SK-N-SH (cell line): ENCODE results near the gene SDK1. TPM values are rescaled to one million over a fixed set of nuclear protein-coding genes. Genes with fewer than 3 reads are reported as not detected.

Experiments
- CTCF ChIA-PET: fragments of 300-600, 350-600 bp; formaldehyde crosslinking; extraction: SDS; loops from one replicate; lab custom pipeline; 2021; lab: Yijun Ruan, JAX
- POLR2A ChIA-PET: fragments of 350-600 bp; sonication (Branson Sonifier 250); formaldehyde crosslinking; extraction: SDS; loops from one replicate; lab custom pipeline; 2020; ENCODE audit warnings: antibody characterized with exemption, inconsistent platforms; lab: Yijun Ruan, JAX
- DNase-seq: peaks from one replicate; pipeline ENCODE4 v3.0.0; 2012
- H2AFZ ChIP-seq: fragments of 200-600 bp; sonication (generic); 2 replicates; pipeline ENCODE4 v1.8.1; 2016; ENCODE audit warnings: antibody characterized with exemption, mild to moderate bottlenecking, low read depth
- H3F3A ChIP-seq: fragments of 200-600 bp; sonication (generic); replicated peaks from 2 replicates; pipeline ENCODE3; 2016; ENCODE audit warnings: antibody characterized with exemption, mild to moderate bottlenecking; ENCODE audit not compliant: insufficient read depth
- H3K27ac ChIP-seq, 2 experiments: fragments of 200-500 bp in 1 of 2; fragments of 200-600 bp in 1 of 2; sonication (Bioruptor generic) in 1 of 2; sonication (generic), shearing (Covaris generic) in 1 of 2; 2 replicates each; pipeline versions ENCODE4 v1.5.1 to v1.6.1; 2014 to 2016; ENCODE audit warnings: low read depth in 2 of 2, inconsistent platforms in 1 of 2, low read length in 1 of 2, mild to moderate bottlenecking in 1 of 2, mixed read lengths in 1 of 2
- H3K27me3 ChIP-seq: fragments of 200-600 bp; sonication (generic), shearing (Covaris generic); 2 replicates; pipeline ENCODE4 v1.6.1; 2016; ENCODE audit warnings: mixed run types; ENCODE audit not compliant: insufficient read depth
- H3K36me3 ChIP-seq, 2 experiments: fragments of 200-500 bp in 1 of 2; fragments of 200-600 bp in 1 of 2; sonication (Bioruptor generic) in 1 of 2; sonication (generic) in 1 of 2; replicated peaks in 1 of 2; 2 replicates each; pipeline versions ENCODE3 to v1.5.1; 2014 to 2016; ENCODE audit warnings: low read length in 1 of 2, mild to moderate bottlenecking in 1 of 2; ENCODE audit not compliant: insufficient read depth in 2 of 2, control insufficient read depth in 1 of 2
- H3K4me1 ChIP-seq, 2 experiments: fragments of 200-500 bp in 1 of 2; fragments of 200-600 bp in 1 of 2; sonication (Bioruptor generic) in 1 of 2; sonication (generic), shearing (Covaris generic) in 1 of 2; 2 replicates each; pipeline versions ENCODE4 v1.5.1 to v1.6.1; 2014 to 2016; ENCODE audit warnings: low read depth in 1 of 2, low read length in 1 of 2, mixed run types in 1 of 2; ENCODE audit not compliant: insufficient read depth in 2 of 2, control insufficient read depth in 1 of 2
- H3K4me2 ChIP-seq: fragments of 200-600 bp; sonication (generic), shearing (Covaris generic); 2 replicates; pipeline ENCODE4 v1.6.1; 2017; ENCODE audit warnings: mixed run types
- H3K4me3 ChIP-seq, 2 experiments: fragments of 200-500 bp in 1 of 2; fragments of 200-600 bp in 1 of 2; sonication (Bioruptor generic) in 1 of 2; sonication (generic), shearing (Covaris generic) in 1 of 2; 2 replicates each; pipeline versions ENCODE4 v1.5.1 to v1.8.1; 2014 to 2016; ENCODE audit warnings: low read depth in 2 of 2, inconsistent platforms in 1 of 2, low read length in 1 of 2, mild to moderate bottlenecking in 1 of 2, mixed read lengths in 1 of 2, moderate library complexity in 1 of 2
- H3K79me2 ChIP-seq: fragments of 200-600 bp; sonication (generic); 2 replicates; pipeline ENCODE4 v1.8.1; 2017; ENCODE audit warnings: mild to moderate bottlenecking; ENCODE audit not compliant: insufficient read depth
- H3K9ac ChIP-seq: fragments of 200-600 bp; sonication (generic); 2 replicates; pipeline ENCODE4 v1.6.1; 2017; ENCODE audit warnings: mixed run types
- H3K9me2 ChIP-seq: fragments of 200-600 bp; sonication (generic); 2 replicates; pipeline ENCODE4 v1.6.1; 2017; ENCODE audit warnings: mixed run types
- H3K9me3 ChIP-seq: fragments of 200-600 bp; sonication (generic); 2 replicates; pipeline ENCODE4 v1.6.1; 2017; ENCODE audit warnings: mixed run types, mild to moderate bottlenecking, moderate library complexity
- H4K20me1 ChIP-seq: fragments of 200-600 bp; sonication (generic); 2 replicates; pipeline ENCODE4 v1.6.1; 2017; ENCODE audit warnings: mild to moderate bottlenecking, mixed run types; ENCODE audit not compliant: insufficient read depth
- CHD2 ChIP-seq: fragments of 150-350 bp; IDR thresholded peaks from 2 replicates; pipeline ENCODE4 v1.6.1; 2018; ENCODE audit warnings: low read length; ENCODE audit not compliant: partially characterized antibody
- ELF1 ChIP-seq: IDR thresholded peaks from 2 replicates; pipeline ENCODE4 v1.4.0; 2012
- GABPA ChIP-seq: IDR thresholded peaks from 2 replicates; pipeline ENCODE4 v1.4.0; 2012; ENCODE audit warnings: low read depth, mild to moderate bottlenecking
- MXI1 ChIP-seq: IDR thresholded peaks from 2 replicates; pipeline ENCODE4 v1.6.1; 2012; ENCODE audit warnings: mild to moderate bottlenecking, low read depth, low read length, improper control_type of control experiment
- PBX3 ChIP-seq: IDR thresholded peaks from 2 replicates; pipeline ENCODE4; 2012
- POLR2AphosphoS5 ChIP-seq: IDR thresholded peaks from 2 replicates; pipeline ENCODE4 v1.6.1; 2012; ENCODE audit warnings: low read depth, low read length
- RAD21 ChIP-seq: IDR thresholded peaks from 2 replicates; pipeline ENCODE4 v1.6.1; 2012; ENCODE audit warnings: mild to moderate bottlenecking, low read length
- REST ChIP-seq: IDR thresholded peaks from 2 replicates; pipeline ENCODE4 v1.6.1; 2012; ENCODE audit warnings: mild to moderate bottlenecking, low read depth, low read length, moderate library complexity
- TAF1 ChIP-seq: IDR thresholded peaks from 2 replicates; pipeline ENCODE4 v1.6.1; 2012; ENCODE audit warnings: low read depth, mild to moderate bottlenecking, low read length, moderate library complexity, borderline replicate concordance
- TEAD4 ChIP-seq: IDR thresholded peaks from 2 replicates; pipeline ENCODE4 v1.4.0; 2012; ENCODE audit warnings: mild to moderate bottlenecking, borderline replicate concordance; ENCODE audit not compliant: insufficient read depth
- WGBS: methylation state at CpG from one replicate; pipeline ENCODE4 v1.1.6; 2017; ENCODE audit warnings: low lambda C conversion rate; 5-methylcytosine and 5-hydroxymethylcytosine counted together
- polyA plus RNA-seq, 3 experiments: library from polyadenylated mRNA; depleted of rRNA; stranded (reverse); fragments of >200 nt; gene quantifications; 2 replicates each; pipeline ENCODE4 v1.2.3, GENCODE V29; 2012

Gene SDK1
- polyA plus RNA-seq, 1 of the 3 experiments (the other 2 are of a cell fraction) = 1.2 TPM

GRCh38 chr7:4269746-4270145, 968.7 kb downstream of the SDK1 start:
- Histone ChIP-seq H3F3A (no peaks in the 10 kb centered on the region), H3K9me3 (no peaks in the 10 kb centered on the region), H3K9ac (no peak overlapping the region), H3K4me2 (no peak overlapping the region), H3K4me1 (no peaks in the 10 kb centered on the region), H2AFZ (no peak overlapping the region), H3K4me3 (no peak overlapping the region), H3K79me2 (no peaks in the 10 kb centered on the region), H3K27ac (no peak overlapping the region), H3K36me3 (no peaks in the 10 kb centered on the region), H3K9me2 (no peaks in the 10 kb centered on the region), H4K20me1 (no peaks in the 10 kb centered on the region), H3K27me3 (no peaks in the 10 kb centered on the region)
- CTCF ChIA-PET = no interaction called here
- DNase-seq = no peak
- WGBS = 54% methylated on average over 8 of the region's 11 CpGs
- TF ChIP-seq RAD21 (no peak), GABPA (no peak)
- TF ChIP-seq, all 33 proteins: peak for 0
- POLR2A ChIA-PET = no interaction called here

GRCh38 chr7:4270268-4270667, 969.2 kb downstream of the SDK1 start:
- TF ChIP-seq REST (no peak), MXI1 (no peak), CHD2 (no peak), TAF1 (no peak), TEAD4 (no peak), POLR2AphosphoS5 (no peak), PBX3 (no peak), ELF1 (no peak)
- no peak overlapping the region for H3K9ac ChIP-seq
- ChIA-PET POLR2A (no interaction called here), CTCF (no interaction called here)
- H3K9me2 ChIP-seq = no peaks in the 10 kb centered on the region
- H3K79me2 ChIP-seq = no peaks in the 10 kb centered on the region
- no peak overlapping the region for H2AFZ ChIP-seq
- H3K27me3 ChIP-seq = no peaks in the 10 kb centered on the region
- H4K20me1 ChIP-seq = no peaks in the 10 kb centered on the region
- no peaks in the 10 kb centered on the region for H3K4me1 ChIP-seq
- no peak for DNase-seq
- H3K27ac ChIP-seq = no peak overlapping the region
- H3F3A ChIP-seq = no peaks in the 10 kb centered on the region
- no peaks in the 10 kb centered on the region for H3K36me3 ChIP-seq
- no peak overlapping the region for H3K4me3 ChIP-seq
- 63% methylated on average over 10 of the region's 12 CpGs for WGBS
- no peaks in the 10 kb centered on the region for H3K9me3 ChIP-seq
- H3K4me2 ChIP-seq = no peak overlapping the region
